ENCODE data around the gene BSCL2.
"Not testable (repeated sequence)": the region's sequence is repeated elsewhere in the genome, so short reads cannot be mapped to it uniquely, and the experiment has no call there.

Gene BSCL2

GRCh38 chr11:62682518-62682917 is 24.7 kb downstream of the BSCL2 start:
- DNase-seq = no peak

- DNase-seq = peak; percentile 67
Observed at GRCh38 chr11:62680825-62681240, 26.4 kb downstream of the BSCL2 start.

- DNase-seq = peak; percentile 67
Observed at GRCh38 chr11:62678770-62679696, 28.2 kb downstream of the BSCL2 start, which contains the start of gene UBXN1. Gene UBXN1 (minus strand): TSS chr11:62679073. CDS start chr11:62678923, 150 bp downstream.

- no peak for DNase-seq
Observed at GRCh38 chr11:62678433-62678769, 28.8 kb downstream of the BSCL2 start.

- DNase-seq = no peak
Observed at GRCh38 chr11:62677714-62678113, 29.5 kb downstream of the BSCL2 start.

GRCh38 chr11:62677156-62677555 is 30.1 kb downstream of the BSCL2 start:
- no peak for DNase-seq

- DNase-seq = no peak
Observed at GRCh38 chr11:62676698-62677097, 30.5 kb downstream of the BSCL2 start.

- DNase-seq = not testable (repeated sequence)
Observed at GRCh38 chr11:62675415-62675814, 31.8 kb downstream of the BSCL2 start.

- no peak for DNase-seq
Observed at GRCh38 chr11:62673196-62673525, 34.1 kb downstream of the BSCL2 start.

- DNase-seq = peak; percentile 66
Observed at GRCh38 chr11:62671608-62672389, 35.4 kb downstream of the BSCL2 start, which contains the start of the genes LBHD1 and UQCC3. Gene LBHD1 (minus strand): TSS chr11:62672267. CDS start chr11:62670031, 2,236 bp downstream. Gene UQCC3 (plus strand): TSS chr11:62671673. CDS start chr11:62671746, 73 bp downstream.

GRCh38 chr11:62671236-62671607 is 36.0 kb downstream of the BSCL2 start:
- no peak for DNase-seq

- DNase-seq = peak; percentile 22
Observed at GRCh38 chr11:62669420-62670161, 37.6 kb downstream of the BSCL2 start.

GRCh38 chr11:62667460-62667859 is 39.8 kb downstream of the BSCL2 start:
- no peak for DNase-seq

- no peak for DNase-seq
Observed at GRCh38 chr11:62666259-62666926, 40.8 kb downstream of the BSCL2 start.

GRCh38 chr11:62665599-62666258 is 41.5 kb downstream of the BSCL2 start:
- DNase-seq = no peak

GRCh38 chr11:62665075-62665598 is 42.1 kb downstream of the BSCL2 start, which contains the start of the genes C11orf98 and CSKMT:
Gene C11orf98 (minus strand): TSS chr11:62665210. CDS start chr11:62665169, 41 bp downstream.
Gene CSKMT (plus strand): TSS chr11:62665312. CDS start chr11:62665880, 568 bp downstream.
- DNase-seq = peak; percentile 76

GRCh38 chr11:62664405-62665074 is 42.7 kb downstream of the BSCL2 start:
- peak; percentile 40 for DNase-seq

GRCh38 chr11:62656796-62657429 is 50.3 kb downstream of the BSCL2 start:
- DNase-seq = no peak

- DNase-seq = no peak
Observed at GRCh38 chr11:62654297-62654696, 52.9 kb downstream of the BSCL2 start.

All from NCI-H1694 treated with DMSO at 0.1 percent for 48 hours (cell line).